Heart left ventricle (tissue), 13 donors: ENCODE data around the gene SET.

ENCODE experiments used
- POLR2A ChIP-seq, 2 donors: fragments of 450-650 bp; IDR thresholded peaks; one replicate each; pipeline ENCODE4 v1.6.1; 2017; ENCODE audit warnings: antibody characterized with exemption in 2 of 2, mild to moderate bottlenecking in 2 of 2, moderate library complexity in 2 of 2
- TF ChIP-seq, protein P1 (sequence below), 12 donors: fragments of 200-600 bp; sonication (generic) in 4 of 12; IDR thresholded peaks; one replicate each; pipeline versions ENCODE4 v1.5.0 to v1.8.0; 2018 to 2022; ENCODE audit warnings: antibody characterized with exemption in 12 of 12, mild to moderate bottlenecking in 5 of 12
- donor health status: ischemic (EF 13 %, LVEDD 7.1; RV severe dilation, severe dysfunction).
- donor health status: DM: no; HTN: yes; CAD: no.
- donor health status: DM: no; HTN: no; CAD: no.
- donor health status: ischemic (EF 25% LVEDD 6.9; RV normal size, moderate dysfunction).
- donor health status: ischemic (EF 25% LVEDD 5.7; RV mildly dilated, moderate dysfunction).
- donor health status: ischemic (EF 35%, LVEDD 5.7; RV mildly dilated, moderate dysfunction).
- donor health status: nonischemic (EF 11% LVEDD 7.7; RV severe dilation, severe dysfunction).
- donor health status: DM: yes; HTN: yes; CAD: no.
- donor health status: PGD.
- donor health status: ischemic (EF 29% LVEDD 5.4; RV normal size, mild dysfunction).
- donor health status: nonischemic (EF 23%, LVEDD 6.1; RV moderate dilation, normal function).

DNA sequence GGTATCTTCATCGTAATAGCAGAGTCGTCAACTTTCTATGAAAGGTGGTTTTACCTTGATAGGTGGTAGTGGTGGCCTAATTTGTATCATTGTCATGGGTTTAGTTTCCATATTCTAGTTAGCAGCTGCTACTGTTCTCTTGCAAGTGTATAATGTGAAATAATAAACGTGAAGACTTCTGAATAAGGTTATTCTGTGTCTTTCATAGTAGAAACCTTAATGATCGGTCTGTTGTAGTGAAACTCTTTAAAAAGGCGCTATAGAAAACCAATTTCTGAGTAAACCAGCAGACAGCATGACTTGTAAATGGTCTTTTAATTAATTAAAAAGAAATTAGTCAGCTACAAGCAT, 1.6 kb downstream of the SET start:
- TF ChIP-seq, protein P1, sequence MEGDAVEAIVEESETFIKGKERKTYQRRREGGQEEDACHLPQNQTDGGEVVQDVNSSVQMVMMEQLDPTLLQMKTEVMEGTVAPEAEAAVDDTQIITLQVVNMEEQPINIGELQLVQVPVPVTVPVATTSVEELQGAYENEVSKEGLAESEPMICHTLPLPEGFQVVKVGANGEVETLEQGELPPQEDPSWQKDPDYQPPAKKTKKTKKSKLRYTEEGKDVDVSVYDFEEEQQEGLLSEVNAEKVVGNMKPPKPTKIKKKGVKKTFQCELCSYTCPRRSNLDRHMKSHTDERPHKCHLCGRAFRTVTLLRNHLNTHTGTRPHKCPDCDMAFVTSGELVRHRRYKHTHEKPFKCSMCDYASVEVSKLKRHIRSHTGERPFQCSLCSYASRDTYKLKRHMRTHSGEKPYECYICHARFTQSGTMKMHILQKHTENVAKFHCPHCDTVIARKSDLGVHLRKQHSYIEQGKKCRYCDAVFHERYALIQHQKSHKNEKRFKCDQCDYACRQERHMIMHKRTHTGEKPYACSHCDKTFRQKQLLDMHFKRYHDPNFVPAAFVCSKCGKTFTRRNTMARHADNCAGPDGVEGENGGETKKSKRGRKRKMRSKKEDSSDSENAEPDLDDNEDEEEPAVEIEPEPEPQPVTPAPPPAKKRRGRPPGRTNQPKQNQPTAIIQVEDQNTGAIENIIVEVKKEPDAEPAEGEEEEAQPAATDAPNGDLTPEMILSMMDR (IDR thresholded peaks at IDR 0.05) = no peak
- no peak for TF ChIP-seq POLR2A (IDR thresholded peaks at IDR 0.05)
